GM12892 (cell line): ENCODE data around the gene ARID5B.

Experiments
- DNase-seq: peaks from one replicate; pipeline ENCODE4 v3.0.0; 2011; ENCODE audit not compliant: insufficient read length
- FAIRE-seq: peaks from 2 replicates; lab custom pipeline; 2011; peaks lifted over from hg19 to GRCh38; lab: Jason Lieb, UNC
- POLR2A ChIP-seq: IDR thresholded peaks from 2 replicates; pipeline ENCODE4 v1.6.1; 2011; ENCODE audit warnings: low read depth, low read length, control low read depth
- POLR2AphosphoS5 ChIP-seq: IDR thresholded peaks from 2 replicates; pipeline ENCODE4 v1.6.1; 2011; ENCODE audit warnings: low read depth, low read length, control low read depth
- TAF1 ChIP-seq: IDR thresholded peaks from 2 replicates; pipeline ENCODE4 v1.6.1; 2011; ENCODE audit warnings: low read depth, mild to moderate bottlenecking, control low read depth, low read length, borderline replicate concordance

ARID5B gene

GRCh38 chr10:62127975-62128374, 226.5 kb downstream of the ARID5B start:
- FAIRE-seq (no peak), DNase-seq (no peak)
- TF ChIP-seq POLR2AphosphoS5: no peak
- no peak for TF ChIP-seq POLR2A
- TF ChIP-seq TAF1: no peak

GRCh38 chr10:62130948-62131347, 229.4 kb downstream of the ARID5B start:
- DNase-seq (no peak), FAIRE-seq (no peak)

GRCh38 chr10:62131724-62132123, 230.2 kb downstream of the ARID5B start:
- FAIRE-seq: no peak
- TF ChIP-seq POLR2AphosphoS5: no peak
- no peak for TF ChIP-seq TAF1
- no peak for TF ChIP-seq POLR2A
- no peak for DNase-seq

More at GRCh38 chr10:62130948-62131347, 229.4 kb downstream of the ARID5B start:
- TF ChIP-seq POLR2AphosphoS5 (no peak), TAF1 (no peak), POLR2A (no peak)

GRCh38 chr10:62133618-62134017, 232.1 kb downstream of the ARID5B start:
- FAIRE-seq: no peak
- no peak for TF ChIP-seq POLR2AphosphoS5
- TF ChIP-seq TAF1: no peak
- TF ChIP-seq POLR2A: no peak
- no peak for DNase-seq

- FAIRE-seq (no peak), DNase-seq (no peak)
- TF ChIP-seq POLR2A: no peak
- no peak for TF ChIP-seq POLR2AphosphoS5
- TF ChIP-seq TAF1: no peak
Observed at GRCh38 chr10:62136931-62137330, 235.4 kb downstream of the ARID5B start.
